ENCODE data around the gene MYO6.

MYO6 gene

DNA sequence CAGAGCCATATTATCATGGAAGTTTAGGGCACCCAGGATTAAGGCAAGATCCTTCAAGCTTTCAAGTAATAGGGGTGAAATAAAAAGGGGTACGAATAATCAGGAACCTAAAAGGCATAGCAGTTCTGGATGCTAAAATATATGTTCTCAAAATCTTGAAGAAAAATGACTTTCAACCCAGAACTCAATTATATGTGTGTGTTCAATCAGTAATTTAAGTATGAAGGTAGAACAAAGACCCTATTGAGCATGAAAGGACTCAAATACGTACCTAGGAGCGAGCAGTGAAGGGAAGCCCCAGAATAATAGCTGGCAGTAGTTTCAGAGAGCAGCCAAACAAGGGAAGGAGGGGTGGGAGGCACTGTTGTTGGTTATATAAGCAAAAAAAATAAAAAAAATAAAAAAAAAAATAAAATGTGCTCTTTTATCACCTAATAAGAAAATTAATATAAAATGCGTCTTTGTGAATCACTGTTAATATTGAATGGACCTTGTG, 45.4 kb downstream of the MYO6 start:
- Mint-ChIP-seq H3K4me1 (peaks cover 25% of the 10 kb centered on the region), H3K9me3 (no peaks in the 10 kb centered on the region), H3K27ac (peak overlapping the region in 1 of 3 experiments; percentile 74), H3K27me3 (ENCODE audit: low read depth) (no peaks in the 10 kb centered on the region), H3K36me3 (ENCODE audit: low read depth) (no peaks in the 10 kb centered on the region), H3K4me3 (no peak overlapping the region)
- TF ChIP-seq, protein P1, sequence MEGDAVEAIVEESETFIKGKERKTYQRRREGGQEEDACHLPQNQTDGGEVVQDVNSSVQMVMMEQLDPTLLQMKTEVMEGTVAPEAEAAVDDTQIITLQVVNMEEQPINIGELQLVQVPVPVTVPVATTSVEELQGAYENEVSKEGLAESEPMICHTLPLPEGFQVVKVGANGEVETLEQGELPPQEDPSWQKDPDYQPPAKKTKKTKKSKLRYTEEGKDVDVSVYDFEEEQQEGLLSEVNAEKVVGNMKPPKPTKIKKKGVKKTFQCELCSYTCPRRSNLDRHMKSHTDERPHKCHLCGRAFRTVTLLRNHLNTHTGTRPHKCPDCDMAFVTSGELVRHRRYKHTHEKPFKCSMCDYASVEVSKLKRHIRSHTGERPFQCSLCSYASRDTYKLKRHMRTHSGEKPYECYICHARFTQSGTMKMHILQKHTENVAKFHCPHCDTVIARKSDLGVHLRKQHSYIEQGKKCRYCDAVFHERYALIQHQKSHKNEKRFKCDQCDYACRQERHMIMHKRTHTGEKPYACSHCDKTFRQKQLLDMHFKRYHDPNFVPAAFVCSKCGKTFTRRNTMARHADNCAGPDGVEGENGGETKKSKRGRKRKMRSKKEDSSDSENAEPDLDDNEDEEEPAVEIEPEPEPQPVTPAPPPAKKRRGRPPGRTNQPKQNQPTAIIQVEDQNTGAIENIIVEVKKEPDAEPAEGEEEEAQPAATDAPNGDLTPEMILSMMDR (IDR thresholded peaks at IDR 0.05; ENCODE audit: unreplicated experiment in 3 of 3): no peak

DNA sequence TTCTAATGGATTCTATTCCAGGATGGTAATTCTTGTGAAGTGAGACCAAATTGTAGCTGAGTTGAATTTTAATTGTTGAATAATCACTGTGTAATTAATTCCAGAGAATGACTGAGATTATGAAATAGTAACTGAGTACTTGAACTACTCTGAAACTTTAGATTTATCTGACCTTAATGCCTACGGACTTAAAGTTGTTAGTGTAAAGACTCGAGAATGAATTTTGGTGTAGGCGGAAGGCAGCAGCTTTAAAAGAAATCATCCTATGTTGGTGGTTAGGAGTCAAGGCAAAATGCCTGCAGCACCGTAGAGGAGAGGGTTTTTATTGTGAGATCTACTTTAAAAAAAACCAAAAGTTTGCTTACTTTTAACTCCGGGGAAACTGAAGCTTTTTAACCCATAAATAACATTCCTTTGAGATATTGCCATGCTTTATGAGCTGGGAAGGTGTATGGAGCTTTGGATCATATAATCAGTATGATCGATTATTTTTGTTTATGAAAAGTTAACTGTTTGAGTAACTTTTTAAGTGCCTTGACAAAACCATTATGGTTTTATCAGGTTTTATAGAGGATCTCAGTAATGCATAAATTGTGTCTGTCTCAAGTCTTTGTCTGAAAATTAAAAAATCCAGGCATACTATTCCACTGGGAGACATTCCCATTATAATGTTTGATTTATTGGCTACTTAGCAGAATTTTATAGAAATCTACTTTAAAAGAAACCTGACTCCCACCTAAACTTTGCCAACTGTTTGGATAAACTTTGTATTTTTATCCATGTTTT, 46.1 kb downstream of the MYO6 start:
- TF ChIP-seq, protein P1 (IDR thresholded peaks at IDR 0.05; ENCODE audit: unreplicated experiment in 3 of 3): no peak
- Mint-ChIP-seq H3K9me3 (no peaks in the 10 kb centered on the region), H3K36me3 (ENCODE audit: low read depth) (no peaks in the 10 kb centered on the region), H3K4me3 (peak overlapping the region in 1 of 3 experiments; percentile 16), H3K4me1 (peaks cover 25% of the 10 kb centered on the region), H3K27me3 (ENCODE audit: low read depth) (no peaks in the 10 kb centered on the region), H3K27ac (peak overlapping the region; percentile 16 to 74 (median 18))

DNA sequence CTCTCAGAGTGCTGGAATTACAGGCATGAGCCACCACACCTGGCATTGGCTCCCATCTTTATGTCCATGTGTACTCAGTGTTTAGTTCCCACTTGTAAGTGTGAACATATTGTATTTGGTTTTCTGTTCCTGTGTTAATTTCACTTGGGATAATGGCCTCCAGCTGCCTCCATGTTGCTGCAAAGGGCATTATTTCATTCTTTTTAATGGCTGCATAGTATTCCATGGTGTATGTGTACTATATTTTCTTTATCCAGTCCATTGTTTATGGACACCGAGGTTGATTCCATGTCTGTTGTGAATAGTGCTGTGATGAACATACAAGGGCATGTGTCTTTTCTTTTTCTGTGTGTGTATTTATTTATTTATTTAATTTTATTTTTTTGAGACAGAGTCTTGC, 47.7 kb downstream of the MYO6 start:
- Mint-ChIP-seq H3K4me1 (peaks cover 25% of the 10 kb centered on the region), H3K27ac (no peak overlapping the region), H3K36me3 (ENCODE audit: low read depth) (no peaks in the 10 kb centered on the region), H3K9me3 (no peaks in the 10 kb centered on the region), H3K27me3 (ENCODE audit: low read depth) (no peaks in the 10 kb centered on the region), H3K4me3 (no peak overlapping the region)
- TF ChIP-seq, protein P1 (IDR thresholded peaks at IDR 0.05; ENCODE audit: unreplicated experiment in 3 of 3): no peak

DNA sequence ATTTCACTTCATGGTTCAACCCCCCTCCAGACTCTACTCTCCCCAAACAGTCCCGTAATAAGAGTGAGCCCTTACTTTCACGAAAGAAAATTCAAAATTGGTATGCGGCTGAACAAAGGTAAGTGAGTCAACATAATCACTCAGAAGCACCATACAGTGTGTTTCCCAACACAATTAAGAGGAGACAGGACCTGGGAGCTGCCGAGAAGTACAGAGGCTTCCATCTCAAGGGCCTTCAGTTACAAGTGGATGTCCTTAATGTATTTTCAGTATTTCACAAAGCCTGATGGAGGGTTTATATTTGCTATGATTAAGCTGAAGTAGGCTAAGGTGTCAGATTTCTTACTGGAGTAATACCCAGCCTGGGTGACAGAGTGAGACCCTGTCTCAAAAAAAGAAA, 51.1 kb downstream of the MYO6 start:
- no peak overlapping the region for H3K4me3 Mint-ChIP-seq
- TF ChIP-seq, protein P1 (IDR thresholded peaks at IDR 0.05; ENCODE audit: unreplicated experiment in 3 of 3): no peak
- H3K27ac Mint-ChIP-seq: no peak overlapping the region
- no peaks in the 10 kb centered on the region for H3K9me3 Mint-ChIP-seq
- peaks cover 11% of the 10 kb centered on the region for H3K4me1 Mint-ChIP-seq
- no peaks in the 10 kb centered on the region for H3K36me3 Mint-ChIP-seq (ENCODE audit: low read depth)
- H3K27me3 Mint-ChIP-seq (ENCODE audit: low read depth): no peaks in the 10 kb centered on the region

DNA sequence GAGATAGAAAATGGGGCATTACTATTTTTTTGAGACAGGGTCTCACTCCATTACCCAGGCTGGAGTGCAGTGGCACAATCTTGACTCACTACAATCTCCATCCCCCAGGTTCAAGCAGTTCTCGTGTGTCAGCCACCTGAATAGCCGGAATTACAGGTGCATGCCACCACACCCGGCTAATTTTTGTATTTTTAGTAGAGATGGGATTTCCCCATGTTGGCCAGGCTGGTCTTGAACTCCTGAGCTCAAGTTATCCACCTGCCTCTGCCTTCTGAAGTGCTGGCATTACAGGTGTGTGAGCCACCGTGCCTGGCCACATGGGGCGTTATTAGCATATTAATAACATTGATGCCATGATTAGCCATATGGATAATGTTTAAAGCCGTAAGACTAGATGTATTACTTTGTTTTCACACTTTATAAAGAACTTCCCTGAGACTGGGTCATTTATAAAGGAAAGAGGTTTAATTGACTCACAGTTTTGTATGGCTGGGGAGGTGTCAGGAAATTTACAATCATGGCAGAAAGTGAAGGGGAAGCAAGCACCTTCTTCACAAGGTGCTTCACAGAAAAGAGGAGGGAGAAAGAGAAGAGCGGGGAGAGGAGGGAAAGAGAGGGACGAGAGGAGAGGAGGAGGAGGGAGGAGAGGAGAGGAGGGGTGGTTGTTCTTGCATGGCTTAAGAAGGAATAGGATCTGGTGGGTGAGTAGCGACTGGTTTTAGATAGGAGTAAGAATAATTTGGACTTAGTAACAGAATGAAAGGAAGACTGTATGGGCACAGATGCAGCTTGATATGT, 51.9 kb downstream of the MYO6 start:
- Mint-ChIP-seq H3K27me3 (ENCODE audit: low read depth) (no peaks in the 10 kb centered on the region), H3K4me1 (peaks cover 3% of the 10 kb centered on the region)

More for the DNA sequence above, 51.9 kb downstream of the MYO6 start:
- TF ChIP-seq, protein P1 (IDR thresholded peaks at IDR 0.05; ENCODE audit: unreplicated experiment in 3 of 3): no peak
- no peaks in the 10 kb centered on the region for H3K36me3 Mint-ChIP-seq (ENCODE audit: low read depth)
- H3K4me3 Mint-ChIP-seq: no peak overlapping the region
- no peak overlapping the region for H3K27ac Mint-ChIP-seq
- H3K9me3 Mint-ChIP-seq: no peaks in the 10 kb centered on the region

Data from nephron (organoid).